AG09309 (cell line): ENCODE measurements around the gene MOV10L1.
A peak's percentile ranks its signal among the peaks of the same experiment; 100 is the strongest.

ENCODE experiments used
- DNase-seq: peaks from one replicate; pipeline ENCODE4 v3.0.0-alpha.2; 2010; ENCODE audit warnings: low read depth
- H3K4me3 ChIP-seq: 2 replicates; pipeline ENCODE4 v1.5.1; 2011; ENCODE audit warnings: mild to moderate bottlenecking, low read depth, low read length, moderate library complexity; ENCODE audit not compliant: control insufficient read depth
- TF ChIP-seq, protein P1 (sequence below): IDR thresholded peaks from 2 replicates; pipeline ENCODE4 v1.5.1; 2011; ENCODE audit warnings: mild to moderate bottlenecking, low read depth, low read length, inconsistent platforms; ENCODE audit not compliant: insufficient read depth, control insufficient read depth; ENCODE audit errors: missing control alignments

Gene MOV10L1

GRCh38 chr22:50186181-50186714 lies 96.4 kb downstream of the MOV10L1 start:
- TF ChIP-seq, protein P1, sequence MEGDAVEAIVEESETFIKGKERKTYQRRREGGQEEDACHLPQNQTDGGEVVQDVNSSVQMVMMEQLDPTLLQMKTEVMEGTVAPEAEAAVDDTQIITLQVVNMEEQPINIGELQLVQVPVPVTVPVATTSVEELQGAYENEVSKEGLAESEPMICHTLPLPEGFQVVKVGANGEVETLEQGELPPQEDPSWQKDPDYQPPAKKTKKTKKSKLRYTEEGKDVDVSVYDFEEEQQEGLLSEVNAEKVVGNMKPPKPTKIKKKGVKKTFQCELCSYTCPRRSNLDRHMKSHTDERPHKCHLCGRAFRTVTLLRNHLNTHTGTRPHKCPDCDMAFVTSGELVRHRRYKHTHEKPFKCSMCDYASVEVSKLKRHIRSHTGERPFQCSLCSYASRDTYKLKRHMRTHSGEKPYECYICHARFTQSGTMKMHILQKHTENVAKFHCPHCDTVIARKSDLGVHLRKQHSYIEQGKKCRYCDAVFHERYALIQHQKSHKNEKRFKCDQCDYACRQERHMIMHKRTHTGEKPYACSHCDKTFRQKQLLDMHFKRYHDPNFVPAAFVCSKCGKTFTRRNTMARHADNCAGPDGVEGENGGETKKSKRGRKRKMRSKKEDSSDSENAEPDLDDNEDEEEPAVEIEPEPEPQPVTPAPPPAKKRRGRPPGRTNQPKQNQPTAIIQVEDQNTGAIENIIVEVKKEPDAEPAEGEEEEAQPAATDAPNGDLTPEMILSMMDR = no peak
- no peak for DNase-seq
- H3K4me3 ChIP-seq = peak overlapping the region; percentile 74

DNA sequence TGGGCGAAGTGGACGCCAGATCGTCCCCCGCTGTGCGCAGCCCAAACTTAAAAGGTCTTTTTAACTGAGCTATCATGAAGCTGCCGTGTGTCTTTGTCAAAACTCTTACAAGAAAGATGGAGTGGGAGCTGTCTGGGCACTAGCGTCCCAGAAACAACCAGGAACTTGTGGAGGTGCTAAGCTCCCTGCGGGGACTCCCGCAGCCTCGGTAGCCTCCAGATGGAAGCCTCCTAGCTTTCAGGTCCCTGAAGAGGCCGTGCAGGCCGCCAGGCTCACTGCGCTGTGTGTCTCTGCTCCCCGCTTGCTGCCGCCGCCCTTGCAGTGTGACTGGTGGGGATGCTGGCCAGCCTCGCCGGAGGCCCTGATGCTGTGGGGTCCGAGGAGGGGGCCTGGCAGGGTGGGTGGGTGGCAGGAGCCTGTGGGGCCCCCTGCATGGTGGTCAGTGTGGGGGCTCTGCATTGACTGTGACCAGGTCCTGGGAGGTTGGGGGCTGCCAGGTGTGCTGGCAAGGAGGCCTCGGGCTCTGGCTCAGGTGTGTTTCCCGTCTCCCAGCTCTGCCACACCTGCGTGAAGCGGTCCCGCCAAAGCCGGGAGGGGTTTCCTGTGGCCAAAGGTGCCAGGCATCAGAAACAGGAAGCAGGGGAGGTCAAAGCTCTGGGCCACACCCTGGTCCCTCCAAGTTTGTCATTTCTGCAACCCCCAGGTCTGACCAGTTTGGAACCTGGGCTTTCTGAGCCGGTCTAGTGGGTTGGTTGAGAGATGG lies 97.1 kb downstream of the MOV10L1 start:
- DNase-seq = no peak
- TF ChIP-seq, protein P1 = no peak
- peak overlapping the region; percentile 74 for H3K4me3 ChIP-seq

- TF ChIP-seq, protein P1 = no peak
- DNase-seq = no peak
- H3K4me3 ChIP-seq = no peak overlapping the region
Measured at GRCh38 chr22:50188356-50188755, 98.5 kb downstream of the MOV10L1 start.

DNA sequence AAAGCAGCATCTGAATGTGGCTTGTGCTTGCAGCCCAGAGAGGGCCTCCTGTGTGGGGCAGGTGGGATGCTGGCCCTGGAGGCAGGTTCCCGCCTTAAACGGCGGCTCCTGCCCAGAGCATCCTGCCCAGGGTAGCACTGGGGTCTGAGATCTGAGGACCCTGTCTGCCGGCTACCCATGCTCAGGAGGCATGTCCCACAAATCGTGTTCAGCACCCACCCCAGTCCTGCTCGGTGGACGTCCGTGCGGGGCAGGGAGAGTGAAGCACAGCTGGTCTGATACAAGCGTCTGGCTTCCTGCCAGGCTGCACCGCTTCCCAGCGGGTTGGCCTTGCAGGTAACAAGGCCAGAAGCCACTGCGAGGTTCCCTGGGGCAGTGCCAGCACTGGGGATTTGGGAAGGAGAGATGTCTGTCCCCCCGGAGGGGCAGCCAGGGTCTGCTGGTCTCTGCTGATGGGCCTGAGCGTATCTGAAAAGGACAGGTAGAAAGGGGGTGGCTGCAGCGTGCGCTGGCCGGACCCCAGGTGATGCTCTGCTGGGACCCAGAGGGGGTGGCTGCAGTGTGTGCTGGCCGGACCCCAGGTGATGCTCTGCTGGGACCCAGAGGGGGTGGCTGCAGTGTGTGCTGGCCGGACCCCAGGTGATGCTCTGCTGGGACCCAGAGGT lies 99.5 kb downstream of the MOV10L1 start:
- no peak overlapping the region for H3K4me3 ChIP-seq
- TF ChIP-seq, protein P1 = no peak
- DNase-seq = no peak

- H3K4me3 ChIP-seq = no peak overlapping the region
- TF ChIP-seq, protein P1 = no peak
- no peak for DNase-seq
Measured at GRCh38 chr22:50189849-50190181, 100.0 kb downstream of the MOV10L1 start.

- DNase-seq = no peak
- peak overlapping the region; percentile 18 for H3K4me3 ChIP-seq
- TF ChIP-seq, protein P1 = peak; percentile 21
Measured at GRCh38 chr22:50190182-50190940, 100.6 kb downstream of the MOV10L1 start.
